ENCODE results near the gene SYMPK. TPM values are rescaled to one million over a fixed set of nuclear protein-coding genes. Genes with fewer than 3 reads are reported as not detected.

SYMPK gene
- polyA plus RNA-seq, 1 of the 3 experiments (the other 2 are of a cell fraction), result 92.7 TPM

DNA sequence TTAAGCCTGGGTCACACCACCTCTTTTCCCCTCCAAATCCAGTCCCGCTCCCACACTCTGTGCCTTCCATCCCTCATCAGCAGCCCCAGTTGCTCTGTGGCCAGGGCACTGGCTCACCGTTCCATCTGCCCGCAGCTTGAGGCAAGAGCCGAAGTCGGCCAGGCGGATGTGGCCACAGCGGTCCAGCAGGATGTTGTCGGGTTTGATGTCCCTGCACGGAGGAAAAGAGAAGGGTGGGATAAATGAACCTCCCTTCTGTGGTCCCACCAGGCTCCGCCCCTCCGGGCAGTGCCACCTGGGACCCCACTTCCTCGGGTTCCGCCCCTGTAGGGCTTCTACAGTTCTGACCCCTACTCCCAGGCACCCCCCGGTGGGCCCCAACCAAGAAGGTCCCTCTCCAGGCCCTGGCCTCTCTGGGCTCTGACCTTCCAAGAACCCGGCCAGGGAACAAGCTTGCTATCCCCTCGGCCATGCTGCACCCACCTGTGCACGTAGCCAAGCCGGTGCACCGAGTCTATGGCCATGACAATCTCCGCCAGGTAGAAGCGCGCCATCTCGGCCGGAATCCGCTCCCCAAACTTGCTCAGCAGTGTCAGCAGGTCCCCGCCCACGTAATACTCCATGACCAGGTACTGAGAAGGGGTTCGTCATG, 84.8 kb downstream of the SYMPK start:
- WGBS (ENCODE audit: low lambda C conversion rate), result 95% methylated on average over 19 of the region's 28 CpGs
- no peak overlapping the region for H3K9ac ChIP-seq
- no peak for DNase-seq
- ChIA-PET POLR2A (no interaction called here), CTCF (no interaction called here)
- no peak for TF ChIP-seq NFIC (IDR thresholded peaks at IDR 0.05; ENCODE audit: borderline replicate concordance)
- no peak for TF ChIP-seq RFX5 (IDR thresholded peaks at IDR 0.05; ENCODE audit: low read length)
- TF ChIP-seq MAX (IDR thresholded peaks at IDR 0.05; ENCODE audit: low read depth), result no peak
- no peak for TF ChIP-seq FOXM1 (IDR thresholded peaks at IDR 0.05; ENCODE audit: low read depth)
- no peak for TF ChIP-seq GATA2 (CRISPR knock-in tag; IDR thresholded peaks at IDR 0.05)
- TF ChIP-seq RAD21 (IDR thresholded peaks at IDR 0.05; ENCODE audit: low read length), result no peak
- TF ChIP-seq EP300 (IDR thresholded peaks at IDR 0.05; ENCODE audit: borderline replicate concordance in 1 of 2, low read depth in 1 of 2, low read length in 1 of 2), result no peak
- no peak for TF ChIP-seq SIN3A (IDR thresholded peaks at IDR 0.05; ENCODE audit: borderline replicate concordance, low read depth, low read length)
- no peak for TF ChIP-seq GABPA (IDR thresholded peaks at IDR 0.05; ENCODE audit: low read depth)
- no peak for TF ChIP-seq FOXJ3 (CRISPR knock-in tag; IDR thresholded peaks at IDR 0.05)
- no peak for TF ChIP-seq NRF1 (IDR thresholded peaks at IDR 0.05; ENCODE audit: low read depth, low read length)
- H3K9me3 ChIP-seq, result no peaks in the 10 kb centered on the region
- no peaks in the 10 kb centered on the region for H3K27me3 ChIP-seq (ENCODE audit: insufficient read depth)
- 0 out of 2 replicates have a peak, but pooled peaks cover 8% of the 10 kb centered on the region for H4K20me1 ChIP-seq (ENCODE audit: insufficient read depth)
- H3K4me1 ChIP-seq (ENCODE audit: control insufficient read depth in 1 of 2, insufficient read depth in 2 of 2, low read depth in 1 of 2, low read length in 1 of 2), result peaks cover 11 to 23% of the 10 kb centered on the region in 2 experiments; a peak in 2 of 4 replicates
- peaks cover 28% of the 10 kb centered on the region for H3F3A ChIP-seq (replicated peaks; ENCODE audit: insufficient read depth)
- no peak overlapping the region for H2AFZ ChIP-seq (ENCODE audit: low read depth)
- H3K79me2 ChIP-seq (ENCODE audit: insufficient read depth), result peaks cover 27% of the 10 kb centered on the region
- no peak overlapping the region for H3K4me3 ChIP-seq (ENCODE audit: low read depth in 2 of 2, low read length in 1 of 2)
- H3K27ac ChIP-seq (ENCODE audit: low read depth in 2 of 2, low read length in 1 of 2), result no peak overlapping the region
- peaks cover 23 to 39% of the 10 kb centered on the region in 2 experiments for H3K36me3 ChIP-seq (replicated peaks in 1 of 2; ENCODE audit: control insufficient read depth in 1 of 2, insufficient read depth in 2 of 2, low read length in 1 of 2)
- no peak overlapping the region for H3K4me2 ChIP-seq
- H3K9me2 ChIP-seq, result no peaks in the 10 kb centered on the region

DNA sequence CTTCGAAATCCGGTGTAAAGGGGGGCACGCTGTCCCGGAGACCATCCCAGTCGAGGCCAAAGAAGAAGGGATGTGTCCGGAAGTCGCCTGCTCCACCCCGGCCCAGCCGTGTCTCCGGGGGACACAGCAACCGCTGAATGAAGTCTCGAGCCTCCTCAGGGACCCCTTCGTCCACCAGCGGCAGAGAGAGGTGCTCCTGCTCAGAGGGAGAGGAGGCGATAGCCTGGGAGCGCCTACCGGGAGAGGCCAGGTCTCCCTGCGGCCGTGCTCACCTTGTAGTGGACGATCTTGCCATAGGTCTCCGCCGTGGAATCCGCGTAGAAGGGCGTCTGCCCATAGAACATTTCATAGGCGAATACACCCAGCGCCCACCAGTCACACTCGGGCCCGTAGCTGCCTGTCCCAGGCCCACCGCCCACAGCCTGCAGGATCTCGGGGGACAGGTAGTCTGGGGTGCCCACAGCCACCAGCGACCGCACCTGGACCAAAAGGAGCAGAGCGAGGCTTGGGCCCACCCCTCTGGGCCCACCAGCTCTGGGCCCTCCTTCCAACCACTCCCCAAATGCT, 85.5 kb downstream of the SYMPK start:
- ChIA-PET POLR2A (no interaction called here), CTCF (interaction anchor here (0.9 to 1.9 kb wide), 2 partner anchors 22 to 39 kb away, joined by 3 to 5 read pairs; no protein-coding TSS in a partner anchor)
- H3K9ac ChIP-seq, result no peak overlapping the region
- peaks cover 27% of the 10 kb centered on the region for H3K79me2 ChIP-seq (ENCODE audit: insufficient read depth)
- no peak overlapping the region for H3K27ac ChIP-seq (ENCODE audit: low read depth in 2 of 2, low read length in 1 of 2)
- WGBS (ENCODE audit: low lambda C conversion rate), result 96% methylated on average over 13 of the region's 34 CpGs
- no peak overlapping the region for H3K4me2 ChIP-seq
- peaks cover 27% of the 10 kb centered on the region for H3F3A ChIP-seq (replicated peaks; ENCODE audit: insufficient read depth)
- no peaks in the 10 kb centered on the region for H3K9me3 ChIP-seq
- no peak for TF ChIP-seq USF1 (IDR thresholded peaks at IDR 0.05; ENCODE audit: borderline replicate concordance, low read depth)
- no peak for TF ChIP-seq RCOR1 (IDR thresholded peaks at IDR 0.05; ENCODE audit: low read length)
- TF ChIP-seq, protein P1, sequence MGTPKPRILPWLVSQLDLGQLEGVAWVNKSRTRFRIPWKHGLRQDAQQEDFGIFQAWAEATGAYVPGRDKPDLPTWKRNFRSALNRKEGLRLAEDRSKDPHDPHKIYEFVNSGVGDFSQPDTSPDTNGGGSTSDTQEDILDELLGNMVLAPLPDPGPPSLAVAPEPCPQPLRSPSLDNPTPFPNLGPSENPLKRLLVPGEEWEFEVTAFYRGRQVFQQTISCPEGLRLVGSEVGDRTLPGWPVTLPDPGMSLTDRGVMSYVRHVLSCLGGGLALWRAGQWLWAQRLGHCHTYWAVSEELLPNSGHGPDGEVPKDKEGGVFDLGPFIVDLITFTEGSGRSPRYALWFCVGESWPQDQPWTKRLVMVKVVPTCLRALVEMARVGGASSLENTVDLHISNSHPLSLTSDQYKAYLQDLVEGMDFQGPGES (IDR thresholded peaks at IDR 0.05; ENCODE audit: low read depth, low read length), result no peak
- TF ChIP-seq TAF1 (IDR thresholded peaks at IDR 0.05; ENCODE audit: borderline replicate concordance, low read depth, low read length), result no peak
- TF ChIP-seq, protein P2, sequence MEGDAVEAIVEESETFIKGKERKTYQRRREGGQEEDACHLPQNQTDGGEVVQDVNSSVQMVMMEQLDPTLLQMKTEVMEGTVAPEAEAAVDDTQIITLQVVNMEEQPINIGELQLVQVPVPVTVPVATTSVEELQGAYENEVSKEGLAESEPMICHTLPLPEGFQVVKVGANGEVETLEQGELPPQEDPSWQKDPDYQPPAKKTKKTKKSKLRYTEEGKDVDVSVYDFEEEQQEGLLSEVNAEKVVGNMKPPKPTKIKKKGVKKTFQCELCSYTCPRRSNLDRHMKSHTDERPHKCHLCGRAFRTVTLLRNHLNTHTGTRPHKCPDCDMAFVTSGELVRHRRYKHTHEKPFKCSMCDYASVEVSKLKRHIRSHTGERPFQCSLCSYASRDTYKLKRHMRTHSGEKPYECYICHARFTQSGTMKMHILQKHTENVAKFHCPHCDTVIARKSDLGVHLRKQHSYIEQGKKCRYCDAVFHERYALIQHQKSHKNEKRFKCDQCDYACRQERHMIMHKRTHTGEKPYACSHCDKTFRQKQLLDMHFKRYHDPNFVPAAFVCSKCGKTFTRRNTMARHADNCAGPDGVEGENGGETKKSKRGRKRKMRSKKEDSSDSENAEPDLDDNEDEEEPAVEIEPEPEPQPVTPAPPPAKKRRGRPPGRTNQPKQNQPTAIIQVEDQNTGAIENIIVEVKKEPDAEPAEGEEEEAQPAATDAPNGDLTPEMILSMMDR (IDR thresholded peaks at IDR 0.05), result no peak
- TF ChIP-seq PBX3 (IDR thresholded peaks at IDR 0.05), result no peak
- no peak for TF ChIP-seq MXI1 (IDR thresholded peaks at IDR 0.05; ENCODE audit: low read depth, low read length)
- no peak overlapping the region for H3K4me3 ChIP-seq (ENCODE audit: low read depth in 2 of 2, low read length in 1 of 2)
- DNase-seq, result no peak
- peaks cover 25 to 45% of the 10 kb centered on the region in 2 experiments for H3K36me3 ChIP-seq (replicated peaks in 1 of 2; ENCODE audit: control insufficient read depth in 1 of 2, insufficient read depth in 2 of 2, low read length in 1 of 2)
- H3K27me3 ChIP-seq (ENCODE audit: insufficient read depth), result no peaks in the 10 kb centered on the region
- H3K4me1 ChIP-seq (ENCODE audit: control insufficient read depth in 1 of 2, insufficient read depth in 2 of 2, low read depth in 1 of 2, low read length in 1 of 2), result peaks cover 7 to 18% of the 10 kb centered on the region in 2 experiments; a peak in 2 of 4 replicates
- H4K20me1 ChIP-seq (ENCODE audit: insufficient read depth), result 0 out of 2 replicates have a peak, but pooled peaks cover 8% of the 10 kb centered on the region
- H3K9me2 ChIP-seq, result no peaks in the 10 kb centered on the region
- no peak overlapping the region for H2AFZ ChIP-seq (ENCODE audit: low read depth)

All from SK-N-SH (cell line).